Fibroblast of mammary gland (primary cell): ENCODE results near the gene LHB.
"Not testable (repeated sequence)": the region's sequence is repeated elsewhere in the genome, so short reads cannot be mapped to it uniquely, and the experiment has no call there.

Experiments used
- DNase-seq: peaks from one replicate; pipeline ENCODE4 v3.0.0-alpha.2; 2010; ENCODE audit warnings: low read depth
- H3K4me3 ChIP-seq: 2 replicates; pipeline ENCODE4 v1.5.1; 2011; ENCODE audit warnings: low read depth, mild to moderate bottlenecking, low read length, moderate library complexity; ENCODE audit not compliant: control insufficient read depth
- CTCF ChIP-seq: conservative IDR thresholded peaks from 2 replicates; pipeline ENCODE4 v1.5.1; 2011; ENCODE audit warnings: low read depth, low read length, inconsistent platforms; ENCODE audit not compliant: control insufficient read depth, insufficient read depth

LHB gene

GRCh38 chr19:49042177-49042576, 25.3 kb upstream of the LHB start:
- no peak overlapping the region for H3K4me3 ChIP-seq
- DNase-seq = peak; percentile 26
- no peak for TF ChIP-seq CTCF

GRCh38 chr19:49039736-49040135, 22.8 kb upstream of the LHB start:
- not testable (repeated sequence) for H3K4me3 ChIP-seq, DNase-seq

DNA sequence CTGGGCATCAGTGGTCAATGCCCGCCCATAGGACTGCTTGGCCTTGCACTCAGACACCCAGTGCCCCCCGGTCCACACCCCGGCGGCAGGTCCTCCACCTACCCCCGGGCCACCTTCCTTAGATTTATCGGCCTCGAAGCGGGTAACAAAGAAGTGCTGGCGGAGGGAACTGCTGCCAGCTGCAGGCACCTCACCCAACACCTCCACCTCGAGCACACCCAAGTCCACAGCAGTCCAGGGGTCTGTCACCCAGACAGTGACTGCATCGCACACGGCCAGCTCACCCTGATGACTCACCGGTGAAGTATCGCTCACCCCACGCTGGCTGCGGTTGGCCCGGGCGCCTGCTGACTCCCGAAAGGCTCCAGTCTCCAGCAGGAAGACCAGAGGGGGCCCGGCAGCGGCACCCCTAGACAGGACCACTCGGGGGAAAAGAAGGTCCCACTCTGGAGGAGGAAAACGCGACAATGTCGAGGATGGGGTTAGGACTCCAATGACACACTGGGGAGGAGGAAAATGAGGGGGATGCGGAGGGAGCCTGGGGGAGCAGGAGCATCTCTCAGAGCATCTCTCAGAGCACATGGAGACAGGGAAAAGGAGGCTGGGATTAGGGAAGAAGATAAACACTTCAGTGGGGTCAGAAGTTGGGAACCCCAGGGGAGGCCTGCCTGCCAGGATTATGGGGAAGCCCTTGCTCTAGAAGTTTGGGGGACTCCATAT, 21.8 kb upstream of the LHB start:
- peak; percentile 78 for DNase-seq
- not testable (repeated sequence) for H3K4me3 ChIP-seq

- DNase-seq, H3K4me3 ChIP-seq: not testable (repeated sequence)
Observed at GRCh38 chr19:49038111-49038510, 21.2 kb upstream of the LHB start.

DNA sequence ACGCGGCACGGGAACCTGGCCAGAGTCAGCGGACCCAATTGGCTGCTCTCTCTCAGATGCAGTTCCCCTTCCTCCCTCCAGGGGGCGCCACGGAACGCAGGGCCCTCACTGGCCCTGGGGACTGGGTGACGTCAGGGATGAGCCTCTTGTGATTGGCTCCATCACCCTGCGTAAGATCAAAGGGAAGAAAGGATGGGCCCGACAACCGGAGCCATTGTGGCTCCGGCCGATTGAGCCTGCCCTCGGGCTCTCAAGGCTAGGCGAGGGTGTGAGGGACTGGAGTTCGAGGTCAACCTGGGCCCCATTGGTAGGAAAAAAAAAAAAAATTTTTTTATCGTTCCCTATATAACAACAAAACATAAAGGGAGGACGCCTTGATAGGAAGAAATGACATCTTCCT, 19.9 kb upstream of the LHB start, which contains the start of gene CGB1:
CGB1 (minus strand) TSS at position 81 of the 400 bp plus-strand sequence. CDS start 184 bp downstream, outside the sequence.
- not testable (repeated sequence) for H3K4me3 ChIP-seq, DNase-seq
- peak; percentile 38 for TF ChIP-seq CTCF

- peak; percentile 25 for TF ChIP-seq CTCF
- DNase-seq = peak; percentile 37
- H3K4me3 ChIP-seq = not testable (repeated sequence)
Observed at GRCh38 chr19:49031642-49032301, 14.9 kb upstream of the LHB start, which contains the start of gene CGB2. CGB2 (plus strand) TSS chr19:49031890; CDS start chr19:49032096, 206 bp downstream.

DNA sequence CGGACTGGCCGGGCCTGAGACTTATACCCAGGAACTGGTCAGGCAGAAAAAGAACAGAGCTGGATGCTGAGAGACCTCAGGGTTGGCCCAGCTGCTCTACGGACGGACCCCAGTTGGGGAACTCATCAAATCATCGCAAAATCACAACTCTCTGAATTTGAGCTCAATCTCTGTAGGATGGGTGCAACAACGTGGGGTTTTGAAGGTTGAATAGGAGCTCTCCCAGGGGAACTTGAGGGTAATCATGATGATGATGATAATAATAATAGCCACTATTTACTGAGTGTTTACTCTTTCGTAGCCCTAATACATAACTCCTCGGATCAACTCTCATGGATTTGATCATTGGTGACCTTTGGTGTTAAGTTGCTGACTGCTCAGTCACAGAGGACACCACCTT, 13.4 kb upstream of the LHB start:
- DNase-seq, H3K4me3 ChIP-seq: not testable (repeated sequence)

- peak; percentile 23 for DNase-seq
- not testable (repeated sequence) for H3K4me3 ChIP-seq
Observed at GRCh38 chr19:49029749-49030148, 12.9 kb upstream of the LHB start.

DNA sequence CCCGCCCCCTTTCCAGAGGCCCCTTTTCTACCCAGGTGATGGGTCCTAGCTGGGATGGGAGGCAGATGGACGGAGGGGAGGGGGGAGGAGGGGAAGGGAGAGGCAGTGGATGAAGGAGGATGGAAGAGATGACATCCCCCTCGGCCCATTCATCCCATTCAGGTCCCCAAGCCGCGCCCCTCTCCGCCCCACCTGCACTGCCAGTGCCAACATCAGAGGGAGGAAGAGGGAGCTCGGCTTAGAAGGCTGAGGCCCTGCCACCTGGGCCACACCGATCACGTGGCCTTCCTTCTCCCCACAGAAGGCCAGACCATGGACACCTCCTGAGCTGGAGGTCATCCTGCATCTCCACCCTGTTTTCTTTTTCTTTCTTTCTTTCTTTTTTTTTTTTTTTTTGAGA, 11.8 kb upstream of the LHB start:
- H3K4me3 ChIP-seq, DNase-seq: not testable (repeated sequence)

DNA sequence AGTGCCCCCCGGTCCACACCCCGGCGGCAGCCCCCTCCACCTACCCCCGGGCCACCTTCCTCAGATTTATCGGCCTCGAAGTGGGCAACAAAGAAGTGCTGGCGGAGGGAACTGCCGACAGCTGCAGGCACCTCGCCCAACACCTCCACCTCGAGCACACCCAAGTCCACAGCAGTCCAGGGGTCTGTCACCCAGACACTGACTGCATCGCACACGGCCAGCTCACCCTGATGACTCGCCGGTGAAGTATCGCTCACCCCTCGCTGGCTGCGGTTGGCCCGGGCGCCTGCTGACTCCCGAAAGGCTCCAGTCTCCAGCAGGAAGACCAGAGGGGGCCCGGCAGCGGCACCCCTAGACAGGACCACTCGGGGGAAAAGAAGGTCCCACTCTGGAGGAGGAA, 8.7 kb upstream of the LHB start:
- H3K4me3 ChIP-seq, DNase-seq: not testable (repeated sequence)

GRCh38 chr19:49025088-49025487, 8.2 kb upstream of the LHB start:
- H3K4me3 ChIP-seq = not testable (repeated sequence)

DNA sequence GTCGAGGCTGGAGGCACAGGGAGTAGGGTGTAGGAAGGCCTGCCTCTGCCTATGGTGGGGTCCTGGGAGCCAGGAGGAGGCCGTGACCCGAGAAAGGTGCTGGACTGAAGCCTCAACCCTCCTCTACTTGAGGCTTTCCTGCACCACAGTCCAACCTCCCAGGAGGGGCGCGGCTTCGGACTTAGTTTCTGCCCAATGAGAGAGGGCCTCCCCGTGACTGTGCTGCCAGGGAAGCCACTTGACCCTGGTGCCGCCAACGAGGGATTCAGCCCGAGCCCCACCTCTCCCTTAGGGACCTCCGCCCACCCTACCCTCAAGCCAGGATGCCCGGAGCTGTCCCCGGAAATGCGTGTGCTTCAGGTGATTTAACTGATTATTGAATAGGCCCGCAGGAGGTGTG, 7.3 kb upstream of the LHB start, which contains the start of gene CGB3:
CGB3 (minus strand) TSS at position 101 of the 400 bp plus-strand sequence. CDS start 362 bp downstream, outside the sequence.
- not testable (repeated sequence) for DNase-seq

More at GRCh38 chr19:49025088-49025487, 8.2 kb upstream of the LHB start:
- not testable (repeated sequence) for DNase-seq

More for the DNA sequence above, 7.3 kb upstream of the LHB start, which contains the start of gene CGB3:
- not testable (repeated sequence) for H3K4me3 ChIP-seq
